Neural progenitor cell (in vitro differentiated cells): ENCODE measurements around the gene PRKAG3. TPM values are rescaled to one million over a fixed set of nuclear protein-coding genes. Genes with fewer than 3 reads are reported as not detected.

Experiments
- DNase-seq: peaks from one replicate; pipeline ENCODE4 v3.0.0-alpha.2; 2016; ENCODE audit warnings: low spot score
- H2AFZ ChIP-seq: fragments of 200-600 bp; sonication (generic); replicated peaks from 2 replicates; pipeline ENCODE4 v1.6.1; 2016; ENCODE audit warnings: antibody characterized with exemption
- H3F3A ChIP-seq: fragments of 200-600 bp; sonication (generic); 2 replicates; pipeline ENCODE4 v1.6.1; 2016; ENCODE audit warnings: antibody characterized with exemption, low read depth
- H3K27ac ChIP-seq: fragments of 200-600 bp; sonication (generic); 2 replicates; pipeline ENCODE4 v1.5.1; 2016; ENCODE audit warnings: mild to moderate bottlenecking
- H3K27me3 ChIP-seq: fragments of 200-600 bp; sonication (generic); 2 replicates; pipeline ENCODE4 v1.6.1; 2016; ENCODE audit warnings: mild to moderate bottlenecking, moderate library complexity
- H3K36me3 ChIP-seq: fragments of 200-600 bp; sonication (generic); 2 replicates; pipeline ENCODE4 v1.5.1; 2016
- H3K4me1 ChIP-seq: fragments of 200-600 bp; sonication (generic); 2 replicates; pipeline ENCODE4 v1.6.1; 2016; ENCODE audit warnings: mixed run types
- H3K4me2 ChIP-seq: fragments of 200-600 bp; sonication (generic); 2 replicates; pipeline ENCODE4 v1.6.1; 2016
- H3K4me3 ChIP-seq: fragments of 200-600 bp; sonication (generic); 2 replicates; pipeline ENCODE4 v1.5.1; 2016
- H3K79me2 ChIP-seq: fragments of 200-600 bp; sonication (generic); 2 replicates; pipeline ENCODE4 v1.6.1; 2016; ENCODE audit warnings: low read depth
- H3K9ac ChIP-seq: fragments of 200-600 bp; sonication (generic); 2 replicates; pipeline ENCODE4 v1.6.1; 2016
- H3K9me3 ChIP-seq: fragments of 200-600 bp; sonication (generic); 2 replicates; pipeline ENCODE4 v1.5.1; 2016; ENCODE audit warnings: low read depth
- H4K20me1 ChIP-seq: fragments of 200-600 bp; sonication (generic); 2 replicates; pipeline ENCODE4 v1.6.1; 2016; ENCODE audit warnings: low read depth
- H3K27ac Mint-ChIP-seq: 3 replicates; pipeline ENCODE4 v1.8.0; 2021; ENCODE audit warnings: mixed read lengths
- H3K27me3 Mint-ChIP-seq: 2 replicates; pipeline ENCODE4 v1.8.0; 2022; ENCODE audit warnings: low read depth, mild to moderate bottlenecking, inconsistent platforms, moderate library complexity, mixed read lengths; ENCODE audit not compliant: insufficient read depth
- H3K36me3 Mint-ChIP-seq: 3 replicates; pipeline ENCODE4 v1.8.0; 2021; ENCODE audit warnings: mixed read lengths
- H3K4me1 Mint-ChIP-seq: 3 replicates; pipeline ENCODE4 v1.8.0; 2021; ENCODE audit warnings: mixed read lengths
- H3K4me3 Mint-ChIP-seq: 3 replicates; pipeline ENCODE4 v1.8.0; 2021; ENCODE audit warnings: mild to moderate bottlenecking, moderate library complexity, mixed read lengths
- H3K9me3 Mint-ChIP-seq: 3 replicates; pipeline ENCODE4 v1.8.0; 2020; ENCODE audit warnings: mixed read lengths
- CTCF ChIP-seq: fragments of 200-600 bp; sonication (generic); IDR thresholded peaks from 2 replicates; pipeline ENCODE4 v1.5.1; 2017; ENCODE audit warnings: antibody characterized with exemption, mild to moderate bottlenecking
- EZH2 ChIP-seq: fragments of 200-600 bp; sonication (generic); IDR thresholded peaks from 2 replicates; pipeline ENCODE4 v1.6.1; 2017; ENCODE audit warnings: antibody characterized with exemption, mild to moderate bottlenecking, moderate library complexity
- EZH2phosphoT487 ChIP-seq: fragments of 200-600 bp; sonication (generic); IDR thresholded peaks from 2 replicates; pipeline ENCODE4 v1.6.1; 2017; ENCODE audit warnings: antibody characterized with exemption
- total RNA-seq: library from RNA; depleted of rRNA; stranded (reverse); fragments of >200 nt; gene quantifications from 2 replicates; pipeline ENCODE4 v1.2.3, GENCODE V29; 2015; ENCODE audit warnings: low replicate concordance

PRKAG3 gene
- total RNA-seq, 1 donor from 2014 or later = not detected

- no peak for TF ChIP-seq EZH2
- TF ChIP-seq EZH2phosphoT487 = no peak
- TF ChIP-seq CTCF = no peak
- Histone ChIP-seq H3F3A (peaks cover 19% of the 10 kb centered on the region), H3K36me3 (no peaks in the 10 kb centered on the region), H3K4me2 (peak overlapping the region; percentile 69), H4K20me1 (peaks cover 65% of the 10 kb centered on the region), H3K79me2 (no peaks in the 10 kb centered on the region), H3K27me3 (peaks cover 100% of the 10 kb centered on the region), H3K4me3 (peak overlapping the region; percentile 29), H3K4me1 (peaks cover 32% of the 10 kb centered on the region), H3K9ac (no peak overlapping the region), H3K27ac (no peak overlapping the region), H3K9me3 (no peaks in the 10 kb centered on the region), H2AFZ (no peak overlapping the region)
- Mint-ChIP-seq H3K9me3 (peaks cover 4% of the 10 kb centered on the region), H3K36me3 (no peaks in the 10 kb centered on the region), H3K4me1 (peaks cover 25% of the 10 kb centered on the region), H3K27ac (no peak overlapping the region), H3K4me3 (peak overlapping the region; percentile 57), H3K27me3 (peaks cover 76% of the 10 kb centered on the region)
- no peak for DNase-seq
These were observed 48.1 kb upstream of the PRKAG3 start for GRCh38 chr2:218879776-218880101.

- Mint-ChIP-seq H3K27ac (no peak overlapping the region), H3K9me3 (peaks cover 4% of the 10 kb centered on the region), H3K27me3 (peaks cover 76% of the 10 kb centered on the region), H3K4me1 (peaks cover 22% of the 10 kb centered on the region), H3K36me3 (no peaks in the 10 kb centered on the region), H3K4me3 (peak overlapping the region; percentile 57)
- Histone ChIP-seq H3K27me3 (peaks cover 100% of the 10 kb centered on the region), H4K20me1 (peaks cover 68% of the 10 kb centered on the region), H3F3A (peaks cover 19% of the 10 kb centered on the region), H2AFZ (no peak overlapping the region), H3K9me3 (no peaks in the 10 kb centered on the region), H3K9ac (no peak overlapping the region), H3K36me3 (no peaks in the 10 kb centered on the region), H3K4me1 (peaks cover 32% of the 10 kb centered on the region), H3K4me2 (peak overlapping the region; percentile 69), H3K27ac (no peak overlapping the region), H3K79me2 (no peaks in the 10 kb centered on the region), H3K4me3 (peak overlapping the region; percentile 29)
- TF ChIP-seq EZH2 = no peak
- no peak for TF ChIP-seq EZH2phosphoT487
- TF ChIP-seq CTCF = no peak
- peak; percentile 76 for DNase-seq
These were observed 47.5 kb upstream of the PRKAG3 start for GRCh38 chr2:218878926-218879761.

- H3K4me3 Mint-ChIP-seq = no peak overlapping the region
These were observed 46.9 kb upstream of the PRKAG3 start for GRCh38 chr2:218878486-218878885.

More at GRCh38 chr2:218878486-218878885, 46.9 kb upstream of the PRKAG3 start:
- H3K9me3 ChIP-seq = no peaks in the 10 kb centered on the region
- DNase-seq = no peak
- peaks cover 75% of the 10 kb centered on the region for H4K20me1 ChIP-seq
- peak overlapping the region; percentile 69 for H3K4me2 ChIP-seq
- H3K79me2 ChIP-seq = no peaks in the 10 kb centered on the region
- H3K4me1 ChIP-seq = peaks cover 36% of the 10 kb centered on the region
- H3K9ac ChIP-seq = no peak overlapping the region
- no peaks in the 10 kb centered on the region for H3K36me3 ChIP-seq
- Mint-ChIP-seq H3K9me3 (peaks cover 4% of the 10 kb centered on the region), H3K36me3 (no peaks in the 10 kb centered on the region), H3K4me1 (peaks cover 22% of the 10 kb centered on the region), H3K27me3 (peaks cover 74% of the 10 kb centered on the region), H3K27ac (no peak overlapping the region)
- TF ChIP-seq CTCF (no peak), EZH2 (no peak), EZH2phosphoT487 (no peak)
- no peak overlapping the region for H3K4me3 ChIP-seq
- no peak overlapping the region for H2AFZ ChIP-seq
- H3F3A ChIP-seq = peaks cover 19% of the 10 kb centered on the region
- peaks cover 100% of the 10 kb centered on the region for H3K27me3 ChIP-seq
- H3K27ac ChIP-seq = no peak overlapping the region
